GF-D8 (cell line): ENCODE results near the gene ZDHHC7.

Experiments
- DNase-seq: peaks from one replicate; lab custom pipeline; 2025; lab: John Stamatoyannopoulos, UW

Gene ZDHHC7

GRCh38 chr16:84993926-84994325 is 17.4 kb downstream of the ZDHHC7 start:
- DNase-seq = no peak

GRCh38 chr16:84992717-84993075 is 18.6 kb downstream of the ZDHHC7 start:
- no peak for DNase-seq

- DNase-seq = no peak
Measured at GRCh38 chr16:84990782-84991181, 20.6 kb downstream of the ZDHHC7 start.

DNA sequence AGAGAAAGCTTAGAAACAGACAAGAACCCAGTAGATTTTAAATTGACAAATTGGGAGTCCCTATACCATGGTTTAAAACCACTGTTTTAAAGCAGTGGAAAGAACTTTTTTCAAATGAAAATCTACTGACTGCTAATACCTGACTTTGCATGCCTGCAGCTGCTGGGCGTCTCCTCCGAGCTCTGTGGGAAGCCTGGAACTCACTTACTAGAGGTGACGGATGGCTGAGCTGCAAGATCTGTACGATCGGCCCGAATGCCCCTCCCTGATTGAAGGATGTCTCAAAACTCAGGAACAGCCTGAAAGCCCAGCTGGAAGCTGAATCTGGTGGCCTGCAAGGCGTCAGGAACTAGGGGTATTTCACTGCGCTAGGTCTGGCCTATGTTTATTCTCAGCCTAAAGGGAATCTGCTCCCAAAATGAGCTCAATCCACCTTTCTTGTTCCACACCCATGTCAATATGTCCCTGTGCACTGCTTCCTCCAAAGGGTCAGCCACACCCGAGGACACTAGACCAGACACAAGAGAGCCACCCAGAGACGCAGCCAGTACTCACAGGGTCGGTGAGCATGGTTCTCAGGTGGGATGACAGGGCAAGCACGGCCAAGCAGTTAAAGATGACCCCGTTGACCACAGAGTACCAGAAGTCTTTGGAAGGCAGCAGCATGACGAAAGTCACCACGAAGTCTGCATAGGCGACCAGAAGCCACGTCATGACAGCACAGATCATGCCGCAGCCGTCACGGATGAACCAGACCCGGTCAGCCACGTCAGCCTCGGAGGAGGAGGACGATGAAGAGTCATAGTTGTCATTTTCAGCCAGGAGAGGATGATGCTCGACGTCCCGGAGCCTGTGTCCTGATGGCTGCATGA is 21.4 kb downstream of the ZDHHC7 start:
- DNase-seq = no peak

- DNase-seq = no peak
Measured at GRCh38 chr16:84988328-84989080, 22.8 kb downstream of the ZDHHC7 start.

- DNase-seq = no peak
Measured at GRCh38 chr16:84986879-84987278, 24.5 kb downstream of the ZDHHC7 start.

GRCh38 chr16:84986102-84986501 is 25.2 kb downstream of the ZDHHC7 start:
- DNase-seq = no peak

DNA sequence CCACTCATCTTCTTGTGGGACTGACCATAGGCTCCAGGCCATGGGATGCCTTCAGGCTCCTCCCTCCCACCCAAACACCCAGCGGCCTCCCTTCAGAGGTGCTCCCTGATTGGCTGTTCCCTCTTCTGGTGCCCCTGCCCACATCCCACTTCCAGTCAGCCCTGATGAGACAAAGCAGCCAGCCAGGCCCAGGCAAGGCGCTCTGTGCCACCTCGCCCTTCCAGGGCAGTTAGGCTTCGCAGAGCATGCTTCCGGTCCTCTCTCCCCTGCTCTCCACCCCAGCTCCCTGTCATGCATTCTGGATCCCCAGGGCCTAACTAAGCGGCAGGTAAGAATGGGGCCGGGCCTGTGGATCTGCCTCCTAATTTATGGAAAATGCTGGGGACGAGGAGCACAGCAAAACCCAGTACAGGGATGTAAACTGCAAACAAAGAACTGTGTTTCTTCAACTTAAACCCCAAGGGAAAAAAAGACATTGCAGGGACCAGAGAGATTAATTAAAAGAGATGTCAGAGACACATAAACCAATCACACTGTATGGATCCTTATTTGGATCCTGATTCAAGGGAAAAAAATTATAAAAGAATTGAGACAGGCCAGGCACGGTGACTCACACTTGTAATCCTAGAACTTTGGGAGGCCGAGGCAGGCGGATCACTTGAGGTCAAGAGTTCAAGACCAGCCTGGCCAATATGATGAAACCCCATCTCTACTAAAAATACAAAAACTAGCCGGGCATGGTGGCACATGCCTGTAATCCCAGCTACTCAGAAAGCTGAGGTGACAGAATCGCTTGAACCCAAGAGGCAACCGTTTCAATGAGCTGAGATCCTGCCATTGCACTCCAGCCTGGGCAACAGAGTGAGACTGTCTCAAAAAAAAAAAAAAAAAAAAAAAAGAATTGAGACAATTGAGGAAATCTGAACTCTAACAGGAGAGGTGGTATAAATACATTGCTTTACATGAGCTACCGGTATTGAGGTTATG is 26.0 kb downstream of the ZDHHC7 start:
- no peak for DNase-seq

- no peak for DNase-seq
Measured at GRCh38 chr16:84982434-84982833, 28.9 kb downstream of the ZDHHC7 start.

GRCh38 chr16:84979516-84979915 is 31.8 kb downstream of the ZDHHC7 start:
- no peak for DNase-seq

GRCh38 chr16:84976644-84977400 is 34.5 kb downstream of the ZDHHC7 start:
- no peak for DNase-seq

DNA sequence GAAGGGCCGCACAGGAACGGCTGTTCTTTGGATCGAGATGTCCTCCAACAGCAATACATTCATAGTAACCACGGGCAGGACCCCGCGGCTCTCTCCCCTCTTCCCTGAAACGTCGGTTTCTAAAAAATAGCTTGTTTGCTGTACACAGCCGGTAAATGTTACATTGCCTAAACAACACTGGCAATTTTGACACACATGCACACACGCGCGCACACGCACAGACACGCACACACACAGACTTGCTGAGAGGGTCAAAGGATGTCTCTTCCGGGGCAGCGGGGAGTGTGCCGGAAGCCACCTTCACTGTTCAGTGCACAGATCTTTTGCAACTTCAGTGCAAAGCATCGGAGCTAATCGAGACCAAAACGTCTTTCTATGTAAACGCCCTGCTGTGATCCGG is 35.8 kb downstream of the ZDHHC7 start:
- no peak for DNase-seq

DNA sequence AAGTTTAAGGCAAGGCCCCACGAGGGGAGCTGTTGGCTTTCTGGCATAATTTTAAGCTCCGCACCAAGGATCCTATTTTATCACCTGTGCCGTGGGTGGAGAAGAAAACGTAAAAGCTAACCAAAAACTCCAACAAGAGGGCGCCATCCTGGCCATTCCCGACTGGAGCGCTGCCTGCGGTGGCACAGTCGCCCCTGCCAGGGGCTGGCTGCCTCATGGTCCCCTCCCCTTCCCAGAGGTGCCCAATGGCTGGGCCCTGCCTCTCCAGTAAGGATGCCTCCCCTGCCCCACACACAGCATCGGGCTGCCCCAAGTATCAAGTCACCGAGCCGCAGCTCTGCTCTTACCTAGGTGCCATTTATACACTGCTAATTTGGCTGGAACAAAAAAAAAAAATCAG is 36.3 kb downstream of the ZDHHC7 start:
- DNase-seq = no peak

GRCh38 chr16:84973776-84974523 is 37.4 kb downstream of the ZDHHC7 start:
- no peak for DNase-seq

DNA sequence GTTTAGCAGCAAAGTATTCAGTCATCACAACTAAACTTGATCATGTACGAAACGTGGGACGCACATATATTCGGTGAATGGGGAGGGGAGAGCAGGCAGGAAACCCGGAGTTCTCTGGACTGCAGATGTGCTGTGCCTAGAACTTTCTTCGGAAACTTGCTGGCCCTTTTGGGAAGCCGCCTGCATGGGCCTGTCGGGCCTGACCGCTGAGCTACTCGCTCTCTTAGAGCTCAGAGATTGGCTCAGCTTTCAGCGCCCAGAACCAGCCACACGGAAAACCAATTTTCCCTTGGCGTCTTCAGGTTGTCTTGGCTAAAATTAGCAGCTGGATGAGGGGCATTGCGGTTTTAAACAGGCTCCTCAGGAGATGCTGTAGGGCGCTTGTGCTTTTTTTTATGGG is 38.1 kb downstream of the ZDHHC7 start:
- DNase-seq = no peak

DNA sequence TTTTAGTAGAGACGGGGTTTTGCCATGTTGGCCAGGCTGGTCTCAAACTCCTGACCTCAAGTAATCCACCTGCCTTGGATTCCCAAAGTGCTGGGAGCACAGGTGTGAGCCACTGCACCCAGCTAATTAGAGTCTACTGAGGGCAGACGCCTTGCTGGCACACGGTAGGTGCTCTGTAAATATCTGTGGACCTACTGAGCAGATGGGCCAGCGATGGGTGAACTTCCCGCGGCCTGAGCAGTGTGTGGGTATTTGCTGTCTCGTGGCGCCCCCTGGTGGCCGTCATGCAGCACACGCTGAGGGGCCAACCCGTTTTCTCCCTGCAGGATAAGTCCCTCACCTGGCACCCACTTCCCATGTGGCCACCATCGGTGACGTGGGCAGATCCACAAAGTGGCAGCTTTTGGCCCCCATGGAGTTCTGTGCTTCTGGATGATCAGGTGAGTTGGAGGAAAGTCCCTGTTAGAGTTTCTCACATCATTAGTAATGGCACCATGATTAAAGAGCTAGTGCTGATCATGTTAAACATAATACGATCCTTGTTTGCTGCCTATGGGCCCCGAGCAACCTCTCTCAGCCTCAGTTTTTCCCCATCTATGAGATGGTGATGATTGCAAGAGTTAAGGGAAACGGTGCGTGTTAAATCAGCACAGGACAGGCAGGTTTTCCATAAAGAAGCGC is 40.7 kb downstream of the ZDHHC7 start:
- DNase-seq = peak; percentile 35

DNA sequence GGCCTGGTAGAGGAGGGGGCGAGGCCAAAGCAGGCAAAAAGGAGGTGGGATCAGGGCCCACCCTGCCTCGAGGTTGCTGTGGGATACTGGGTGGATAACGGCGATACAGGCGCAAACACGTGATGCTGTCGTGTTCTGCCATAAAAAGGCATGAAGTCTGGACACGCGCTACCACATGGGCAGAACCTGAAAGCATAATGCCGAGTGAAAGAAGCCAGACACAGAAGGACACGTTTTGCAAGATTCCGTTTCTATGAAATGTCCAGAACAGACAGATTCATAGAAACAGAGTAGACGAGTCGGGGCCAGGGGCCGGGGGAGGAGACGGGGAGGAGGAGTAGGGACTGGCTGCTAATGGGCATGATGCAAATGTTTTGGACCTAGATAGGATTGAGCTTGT is 43.5 kb downstream of the ZDHHC7 start:
- no peak for DNase-seq

GRCh38 chr16:84965428-84966415 is 45.6 kb downstream of the ZDHHC7 start:
- no peak for DNase-seq
